RKO (cell line): ENCODE results near the gene EOLA1.
"Not testable (repeated sequence)": the region's sequence is repeated elsewhere in the genome, so short reads cannot be mapped to it uniquely, and the experiment has no call there.

Experiments
- DNase-seq: peaks from one replicate; pipeline ENCODE4 v3.0.0-alpha.2; 2016; ENCODE audit warnings: low spot score

Gene EOLA1

GRCh38 chrX:149513825-149514428 lies 26.9 kb upstream of the EOLA1 start:
- no peak for DNase-seq

- DNase-seq = no peak
Measured at GRCh38 chrX:149515954-149516602, 24.7 kb upstream of the EOLA1 start.

GRCh38 chrX:149516604-149517003 lies 24.2 kb upstream of the EOLA1 start:
- DNase-seq = no peak

- no peak for DNase-seq
Measured at GRCh38 chrX:149517308-149517707, 23.5 kb upstream of the EOLA1 start.

GRCh38 chrX:149518236-149518635 lies 22.6 kb upstream of the EOLA1 start:
- no peak for DNase-seq

GRCh38 chrX:149520636-149521277 lies 20.1 kb upstream of the EOLA1 start:
- DNase-seq = not testable (repeated sequence)

- DNase-seq = no peak
Measured at GRCh38 chrX:149521438-149521837, 19.4 kb upstream of the EOLA1 start.

- DNase-seq = peak; percentile 14
Measured at GRCh38 chrX:149522916-149523315, 17.9 kb upstream of the EOLA1 start.

GRCh38 chrX:149525389-149525788 lies 15.4 kb upstream of the EOLA1 start:
- DNase-seq = not testable (repeated sequence)

- not testable (repeated sequence) for DNase-seq
Measured at GRCh38 chrX:149525903-149526302, 14.9 kb upstream of the EOLA1 start.

GRCh38 chrX:149526318-149527033 lies 14.3 kb upstream of the EOLA1 start:
- not testable (repeated sequence) for DNase-seq

- DNase-seq = peak; percentile 57
Measured at GRCh38 chrX:149527705-149528104, 13.1 kb upstream of the EOLA1 start.

- DNase-seq = no peak
Measured at GRCh38 chrX:149528381-149528780, 12.4 kb upstream of the EOLA1 start.

- no peak for DNase-seq
Measured at GRCh38 chrX:149531599-149531998, 9.2 kb upstream of the EOLA1 start.

- DNase-seq = not testable (repeated sequence)
Measured at GRCh38 chrX:149532868-149533267, 7.9 kb upstream of the EOLA1 start.

- DNase-seq = not testable (repeated sequence)
Measured at GRCh38 chrX:149533999-149534398, 6.8 kb upstream of the EOLA1 start.

GRCh38 chrX:149534926-149535602 lies 5.7 kb upstream of the EOLA1 start:
- not testable (repeated sequence) for DNase-seq

- not testable (repeated sequence) for DNase-seq
Measured at GRCh38 chrX:149537474-149537873, 3.3 kb upstream of the EOLA1 start.

- peak; percentile 85 for DNase-seq
Measured at GRCh38 chrX:149539283-149540130, 1.3 kb upstream of the EOLA1 start.

- DNase-seq = peak; percentile 78
Measured at GRCh38 chrX:149540131-149540620, 636 bp upstream of the EOLA1 start.

- no peak for DNase-seq
Measured at GRCh38 chrX:149541521-149542047, 772 bp downstream of the EOLA1 start.
